ENCODE results near the gene SLC22A9. TPM values are rescaled to one million over a fixed set of nuclear protein-coding genes. Genes with fewer than 3 reads are reported as not detected.
"Not testable (repeated sequence)": the region's sequence is repeated elsewhere in the genome, so short reads cannot be mapped to it uniquely, and the experiment has no call there.

SLC22A9 gene
- total and polyA plus RNA-seq, 8 donors: not detected

DNA sequence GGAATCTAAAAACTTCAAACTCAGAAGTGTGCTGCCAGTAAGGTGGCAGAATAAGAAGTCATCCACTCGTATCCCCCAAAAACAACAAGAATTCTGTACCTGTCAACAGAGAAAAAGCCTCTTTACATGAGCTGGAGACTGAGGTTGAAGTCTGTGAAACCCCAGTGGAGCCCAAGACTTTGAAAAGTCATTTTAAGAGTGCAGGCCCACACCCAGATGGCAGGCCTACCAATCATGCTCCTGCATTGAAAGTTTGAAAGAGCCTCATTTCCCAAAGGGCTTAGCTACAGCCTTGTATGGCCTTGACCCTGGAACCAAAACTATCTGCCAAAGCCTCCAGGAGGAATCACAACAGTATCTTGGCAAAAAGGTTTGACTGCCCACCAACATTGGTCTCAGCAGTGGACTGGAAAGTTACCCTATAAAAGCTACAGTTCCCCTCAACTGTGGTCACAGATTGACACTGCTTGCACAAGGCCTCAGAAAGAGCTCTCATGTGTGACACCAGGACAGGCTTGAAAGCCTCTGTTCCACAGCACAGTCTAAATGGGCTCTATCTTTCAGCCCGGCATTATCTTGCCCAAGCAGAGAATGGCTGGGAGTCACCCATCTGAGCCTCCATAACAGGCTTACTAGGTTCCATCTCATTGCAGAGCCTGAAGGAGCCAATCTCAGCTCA lies 47.7 kb downstream of the SLC22A9 start:
- intact Hi-C loops (cut with DNase I; ENCODE audit: low total_unique reads): no loop called here
- no peaks in the 10 kb centered on the region for H3K4me1 ChIP-seq
- no peak overlapping the region for H3K4me3 ChIP-seq
- no peak overlapping the region for H3K27ac ChIP-seq
- 39 to 95% (median 52%) methylated on average over 2 of the region's 2 CpGs for WGBS, 5 donors
- TF ChIP-seq POLR2AphosphoS5 (IDR thresholded peaks at IDR 0.05) (no peak), EP300 (IDR thresholded peaks at IDR 0.05) (no peak), POLR2A (IDR thresholded peaks at IDR 0.05) (no peak)
- TF ChIP-seq, protein P1, sequence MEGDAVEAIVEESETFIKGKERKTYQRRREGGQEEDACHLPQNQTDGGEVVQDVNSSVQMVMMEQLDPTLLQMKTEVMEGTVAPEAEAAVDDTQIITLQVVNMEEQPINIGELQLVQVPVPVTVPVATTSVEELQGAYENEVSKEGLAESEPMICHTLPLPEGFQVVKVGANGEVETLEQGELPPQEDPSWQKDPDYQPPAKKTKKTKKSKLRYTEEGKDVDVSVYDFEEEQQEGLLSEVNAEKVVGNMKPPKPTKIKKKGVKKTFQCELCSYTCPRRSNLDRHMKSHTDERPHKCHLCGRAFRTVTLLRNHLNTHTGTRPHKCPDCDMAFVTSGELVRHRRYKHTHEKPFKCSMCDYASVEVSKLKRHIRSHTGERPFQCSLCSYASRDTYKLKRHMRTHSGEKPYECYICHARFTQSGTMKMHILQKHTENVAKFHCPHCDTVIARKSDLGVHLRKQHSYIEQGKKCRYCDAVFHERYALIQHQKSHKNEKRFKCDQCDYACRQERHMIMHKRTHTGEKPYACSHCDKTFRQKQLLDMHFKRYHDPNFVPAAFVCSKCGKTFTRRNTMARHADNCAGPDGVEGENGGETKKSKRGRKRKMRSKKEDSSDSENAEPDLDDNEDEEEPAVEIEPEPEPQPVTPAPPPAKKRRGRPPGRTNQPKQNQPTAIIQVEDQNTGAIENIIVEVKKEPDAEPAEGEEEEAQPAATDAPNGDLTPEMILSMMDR (IDR thresholded peaks at IDR 0.05): no peak
- H3K9me3 ChIP-seq: no peaks in the 10 kb centered on the region
- no peak for DNase-seq
- H3K36me3 ChIP-seq: no peaks in the 10 kb centered on the region
- H3K27me3 ChIP-seq: no peaks in the 10 kb centered on the region

DNA sequence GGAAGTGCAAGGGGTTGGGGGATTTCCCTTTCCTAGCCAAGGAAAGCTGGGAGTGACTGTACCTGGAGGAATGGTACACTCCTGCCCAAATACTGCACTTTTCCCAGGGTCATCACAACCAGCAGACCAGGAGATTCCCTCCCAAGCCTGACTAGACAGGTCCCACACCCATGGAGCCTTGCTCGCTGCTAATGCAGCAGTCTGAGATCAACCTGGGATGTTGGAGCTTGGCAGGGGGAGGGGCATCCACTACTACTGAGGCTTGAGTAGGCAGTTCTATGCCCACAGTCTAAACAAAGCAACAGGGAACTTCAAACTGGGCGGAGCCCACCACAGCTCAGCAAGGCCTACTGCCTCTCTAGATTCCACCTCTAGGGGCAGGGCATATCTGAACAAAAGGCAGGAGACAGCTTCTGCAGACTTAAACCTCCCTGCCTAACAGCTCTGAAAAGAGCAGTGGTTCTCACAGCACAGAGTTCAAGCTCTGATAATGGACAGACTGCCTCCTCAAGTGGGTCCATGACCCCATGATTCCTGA lies 58.5 kb downstream of the SLC22A9 start:
- WGBS, 5 donors: 82 to 96% (median 88%) methylated on average over 1 to 2 of the region's 2 CpGs
- no peak for TF ChIP-seq POLR2A (IDR thresholded peaks at IDR 0.05)
- TF ChIP-seq POLR2AphosphoS5 (IDR thresholded peaks at IDR 0.05): no peak
- no peak for TF ChIP-seq EP300 (IDR thresholded peaks at IDR 0.05)
- TF ChIP-seq, protein P1 (IDR thresholded peaks at IDR 0.05): no peak
- intact Hi-C loops (cut with DNase I; ENCODE audit: low total_unique reads): no loop called here
- Histone ChIP-seq H3K36me3 (no peaks in the 10 kb centered on the region), H3K9me3 (peaks cover 0 to 11% (median 0%) of the 10 kb centered on the region in 4 donors), H3K4me1 (no peaks in the 10 kb centered on the region), H3K27me3 (peaks cover 0 to 3% (median 0%) of the 10 kb centered on the region in 3 donors), H3K27ac (no peak overlapping the region), H3K4me3 (no peak overlapping the region)
- no peak for DNase-seq

DNA sequence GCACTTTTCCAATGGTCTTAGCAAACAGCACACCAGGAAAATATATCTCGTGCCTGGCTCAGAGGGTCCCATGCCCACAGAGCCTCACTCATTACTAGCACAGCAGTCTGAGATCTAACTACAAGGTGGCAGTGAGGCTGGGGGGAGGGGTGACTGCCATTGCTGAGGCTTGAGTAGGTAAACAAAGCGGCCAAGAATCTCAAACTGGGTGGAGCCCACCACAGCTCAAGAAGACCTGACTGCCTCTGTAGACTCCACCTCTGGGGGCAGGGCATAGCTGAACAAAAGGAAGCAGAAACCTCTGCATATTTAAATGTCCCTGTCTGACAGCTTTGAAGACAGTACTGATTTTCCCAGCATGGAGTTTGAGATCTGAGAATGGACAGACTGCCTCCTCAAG lies 61.1 kb downstream of the SLC22A9 start:
- H3K4me3 ChIP-seq; H3K27ac ChIP-seq; H3K4me1 ChIP-seq; intact Hi-C loops (cut with DNase I; ENCODE audit: low total_unique reads); DNase-seq; H3K27me3 ChIP-seq; H3K36me3 ChIP-seq: not testable (repeated sequence)
- peaks cover 0 to 14% (median 0%) of the 10 kb centered on the region in 4 donors for H3K9me3 ChIP-seq
- WGBS, 5 donors: 39 to 76% (median 65%) methylated on average over 2 of the region's 2 CpGs

DNA sequence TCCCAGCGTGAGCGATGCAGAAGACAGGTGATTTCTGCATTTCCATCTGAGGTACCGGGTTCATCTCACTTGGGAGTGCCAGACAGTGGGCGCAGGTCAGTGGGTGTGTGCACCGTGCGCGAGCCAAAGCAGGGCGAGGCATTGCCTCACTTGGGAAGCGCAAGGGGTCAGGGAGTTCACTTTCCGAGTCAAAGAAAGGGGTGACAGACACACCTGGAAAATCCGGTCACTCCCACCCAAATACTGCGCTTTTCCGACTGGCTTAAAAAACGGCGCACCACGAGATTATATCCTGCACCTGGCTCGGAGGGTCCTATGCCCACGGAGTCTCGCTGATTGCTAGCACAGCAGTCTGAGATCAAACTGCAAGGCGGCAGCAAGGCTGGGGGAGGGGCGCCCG lies 65.8 kb downstream of the SLC22A9 start:
- intact Hi-C loops (cut with DNase I; ENCODE audit: low total_unique reads); H3K4me3 ChIP-seq; H3K9me3 ChIP-seq; DNase-seq; H3K27me3 ChIP-seq; H3K4me1 ChIP-seq; H3K27ac ChIP-seq; H3K36me3 ChIP-seq: not testable (repeated sequence)
- 68 to 84% (median 77%) methylated on average over 17 to 22 of the region's 22 CpGs for WGBS, 5 donors

DNA sequence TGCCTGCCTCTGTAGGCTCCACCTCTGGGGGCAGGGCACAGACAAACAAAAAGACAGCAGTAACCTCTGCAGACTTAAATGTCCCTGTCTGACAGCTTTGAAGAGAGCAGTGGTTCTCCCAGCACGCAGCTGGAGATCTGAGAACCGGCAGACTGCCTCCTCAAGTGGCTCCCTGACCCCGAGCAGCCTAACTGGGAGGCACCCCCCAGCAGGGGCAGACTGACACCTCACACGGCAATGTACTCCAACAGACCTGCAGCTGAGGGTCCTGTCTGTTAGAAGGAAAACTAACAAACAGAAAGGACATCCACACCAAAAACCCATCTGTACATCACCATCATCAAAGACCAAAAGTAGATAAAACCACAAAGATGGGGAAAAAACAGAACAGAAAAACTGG lies 66.2 kb downstream of the SLC22A9 start:
- H3K27me3 ChIP-seq; H3K4me3 ChIP-seq; DNase-seq; H3K36me3 ChIP-seq; intact Hi-C loops (cut with DNase I; ENCODE audit: low total_unique reads); H3K27ac ChIP-seq; H3K9me3 ChIP-seq; H3K4me1 ChIP-seq: not testable (repeated sequence)
- 3 to 15% (median 9%) methylated on average over 2 to 4 of the region's 4 CpGs for WGBS, 5 donors

DNA sequence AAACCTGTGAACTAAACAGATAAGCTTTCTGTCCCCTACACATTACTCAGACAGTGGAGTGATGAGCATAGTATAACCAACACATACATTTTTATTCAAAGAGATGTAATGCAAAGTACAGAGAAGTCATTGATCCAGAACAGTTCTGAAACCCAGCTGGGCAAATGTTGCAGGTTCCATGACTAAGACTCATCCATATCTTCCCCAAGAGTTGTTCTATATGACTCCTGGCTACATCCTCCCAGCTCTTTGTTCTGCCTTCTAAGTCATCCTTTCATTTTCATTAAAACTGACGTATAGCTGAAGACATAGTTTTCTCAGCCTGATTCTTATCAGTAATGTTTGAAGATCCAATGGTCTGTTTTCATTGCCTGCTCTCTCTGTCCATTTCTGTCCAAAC lies 74.1 kb downstream of the SLC22A9 start:
- Histone ChIP-seq H3K9me3 (no peaks in the 10 kb centered on the region), H3K27ac (no peak overlapping the region), H3K4me1 (no peaks in the 10 kb centered on the region), H3K36me3 (no peaks in the 10 kb centered on the region), H3K4me3 (no peak overlapping the region), H3K27me3 (no peaks in the 10 kb centered on the region)
- no peak for DNase-seq
- TF ChIP-seq POLR2AphosphoS5 (IDR thresholded peaks at IDR 0.05): no peak
- TF ChIP-seq, protein P1 (IDR thresholded peaks at IDR 0.05): no peak
- TF ChIP-seq EP300 (IDR thresholded peaks at IDR 0.05): no peak
- TF ChIP-seq POLR2A (IDR thresholded peaks at IDR 0.05): no peak
- WGBS, 5 donors: 35 to 65% (median 54%) methylated on average over 1 of the region's 1 CpG
- intact Hi-C loops (cut with DNase I; ENCODE audit: low total_unique reads): no loop called here
